ENCODE results near the gene PPP2R5D. TPM values are rescaled to one million over a fixed set of nuclear protein-coding genes. Genes with fewer than 3 reads are reported as not detected.

The PPP2R5D gene
- total and polyA plus RNA-seq, 9 of the 15 experiments (the other 6 are each of a cell fraction or from before 2014, with no cell fraction given): 1.3 to 96.1 (median 38.4) TPM

GRCh38 chr6:43013843-43014433, 29.6 kb downstream of the PPP2R5D start, which contains the start of the genes KLHDC3 and MEA1:
Gene KLHDC3, plus strand, starts transcription at chr6:43014249. Its CDS starts 2,944 bp downstream, at chr6:43017193.
Gene MEA1, minus strand, starts transcription at chr6:43013946. Its CDS starts 133 bp downstream, at chr6:43013813.
- under 1% methylated on average over 51 of the region's 51 CpGs for WGBS (ENCODE audit: insufficient coverage, low coverage, missing lambda C conversion rate)
- peaks cover 4% of the 10 kb centered on the region; the same call in 1 of the 2 replicates for H4K20me1 ChIP-seq (replicated peaks; ENCODE audit: control insufficient read depth, insufficient read depth, low read length)
- peak; percentile 97 to 100 (median 98) for DNase-seq (ENCODE audit: extremely low read depth in 1 of 4, low spot score in 3 of 4)
- peak within 1 kb of the TSS; percentile 100 for H3K4me2 ChIP-seq (ENCODE audit: insufficient read depth, low read length)
- CTCF ChIA-PET (ENCODE audit: low intra/inter-chr PET ratio): no interaction called here
- no TSS peak for BruUV-seq (replicated peaks)
- no peaks in the 10 kb centered on the region for H3K27me3 ChIP-seq (ENCODE audit: control insufficient read depth in 2 of 2, insufficient read depth in 2 of 2, low read length in 2 of 2)
- H3K27ac ChIP-seq (ENCODE audit: extremely low read depth, low read depth, low read length): peak within 1 kb of the TSS; percentile 81
- H3K9me1 ChIP-seq (ENCODE audit: control insufficient read depth, insufficient read depth, low read length): no peaks in the 10 kb centered on the region
- peak; percentile 100 for FAIRE-seq
- H2AFZ ChIP-seq (ENCODE audit: low read depth, low read length): peak within 1 kb of the TSS; percentile 82
- in situ Hi-C loops (cut with MboI): no loop called here
- peaks cover 34 to 41% of the 10 kb centered on the region in 2 experiments; a peak in 4 of 5 replicates for H3K4me1 ChIP-seq (replicated peaks in 1 of 2; ENCODE audit: control insufficient read depth in 2 of 2, insufficient read depth in 2 of 2, low read length in 2 of 2)
- intact Hi-C loops (cut with micrococcal nuclease): loop anchor here (1.0 to 2.0 kb wide), 3 partner anchors 35 to 85 kb away; partner anchors contain the start of genes CNPY3, KLC4, MRPL2 and PEX6
- peak; percentile 95 for ATAC-seq
- H3K36me3 ChIP-seq (ENCODE audit: control insufficient read depth, insufficient read depth, low read length): peaks cover 70% of the 10 kb centered on the region
- H3K79me2 ChIP-seq (ENCODE audit: control insufficient read depth, insufficient read depth, low read length): peaks cover 49% of the 10 kb centered on the region
- H3K9ac ChIP-seq (ENCODE audit: insufficient read depth in 1 of 2, low read depth in 2 of 2, low read length in 2 of 2): peak within 1 kb of the TSS; percentile 89 to 92
- peak within 1 kb of the TSS; percentile 79 for H3K4me3 ChIP-seq
- POLR2A ChIA-PET: interaction anchor here (0.6 to 3.9 kb wide), 27 partner anchors 10 to 1098 kb away, joined by 3 to 23 read pairs (median 4); partner anchors contain the start of genes CUL7, KLC4, MRPL2 and PEX6
- H3K9me3 ChIP-seq (replicated peaks; ENCODE audit: control insufficient read depth, insufficient read depth, low read depth, low read length): no peaks in the 10 kb centered on the region
- no peak for TF ChIP-seq CREBBP (IDR thresholded peaks at IDR 0.05; ENCODE audit: low read depth, low read length)
- TF ChIP-seq FOXJ3 (CRISPR knock-in tag; IDR thresholded peaks at IDR 0.05): no peak
- TF ChIP-seq, protein P1, sequence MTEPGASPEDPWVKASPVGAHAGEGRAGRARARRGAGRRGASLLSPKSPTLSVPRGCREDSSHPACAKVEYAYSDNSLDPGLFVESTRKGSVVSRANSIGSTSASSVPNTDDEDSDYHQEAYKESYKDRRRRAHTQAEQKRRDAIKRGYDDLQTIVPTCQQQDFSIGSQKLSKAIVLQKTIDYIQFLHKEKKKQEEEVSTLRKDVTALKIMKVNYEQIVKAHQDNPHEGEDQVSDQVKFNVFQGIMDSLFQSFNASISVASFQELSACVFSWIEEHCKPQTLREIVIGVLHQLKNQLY (CRISPR knock-in tag; conservative IDR thresholded peaks at IDR 0.05): no peak; a peak in 1 of 4 replicates
- peak; percentile 71; the same call in 1 of the 2 replicates for TF ChIP-seq E2F3 (CRISPR knock-in tag; IDR thresholded peaks at IDR 0.05)
- TF ChIP-seq HNRNPLL (IDR thresholded peaks at IDR 0.05; ENCODE audit: low read depth, low read length, poor library complexity, severe bottlenecking): no peak
- TF ChIP-seq EWSR1 (IDR thresholded peaks at IDR 0.05; ENCODE audit: borderline replicate concordance, low read depth, partially characterized antibody): no peak
- peak in 1 of 2 experiments; percentile 98; a peak in 2 of 4 replicates for TF ChIP-seq HDAC1 (IDR thresholded peaks at IDR 0.05)
- TF ChIP-seq, protein P2, sequence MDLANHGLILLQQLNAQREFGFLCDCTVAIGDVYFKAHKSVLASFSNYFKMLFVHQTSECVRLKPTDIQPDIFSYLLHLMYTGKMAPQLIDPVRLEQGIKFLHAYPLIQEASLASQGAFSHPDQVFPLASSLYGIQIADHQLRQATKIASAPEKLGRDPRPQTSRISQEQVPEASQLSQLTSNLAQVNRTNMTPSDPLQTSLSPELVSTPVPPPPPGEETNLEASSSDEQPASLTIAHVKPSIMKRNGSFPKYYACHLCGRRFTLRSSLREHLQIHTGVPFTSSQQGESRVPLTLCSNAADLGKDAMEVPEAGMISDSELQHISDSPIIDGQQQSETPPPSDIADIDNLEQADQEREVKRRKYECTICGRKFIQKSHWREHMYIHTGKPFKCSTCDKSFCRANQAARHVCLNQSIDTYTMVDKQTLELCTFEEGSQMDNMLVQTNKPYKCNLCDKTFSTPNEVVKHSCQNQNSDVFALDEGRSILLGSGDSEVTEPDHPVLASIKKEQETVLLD (IDR thresholded peaks at IDR 0.05): 0 out of 2 replicates have a peak, but pooled peaks have one; percentile 55
- peak; percentile 91 for TF ChIP-seq CREB1 (IDR thresholded peaks at IDR 0.05)
- peak; percentile 91 for TF ChIP-seq CREB1 (CRISPR knock-in tag; IDR thresholded peaks at IDR 0.05)
- no peak; the same call in 1 of the 2 replicates for TF ChIP-seq NCOR1 (IDR thresholded peaks at IDR 0.05)
- TF ChIP-seq HMGN3 (IDR thresholded peaks at IDR 0.05; ENCODE audit: borderline replicate concordance, extremely low read depth, insufficient read length, low read depth, low read length): no peak
- no peak for TF ChIP-seq MTF1 (CRISPR knock-in tag; IDR thresholded peaks at IDR 0.05; ENCODE audit: borderline replicate concordance)
- no peak for TF ChIP-seq ASH1L (IDR thresholded peaks at IDR 0.05; ENCODE audit: borderline replicate concordance, low read depth, partially characterized antibody)
- no peak for TF ChIP-seq ZNF174 (CRISPR knock-in tag; IDR thresholded peaks at IDR 0.05)
- TF ChIP-seq ZNF511 (CRISPR knock-in tag; IDR thresholded peaks at IDR 0.05): 0 out of 2 replicates have a peak, but pooled peaks have one; percentile 14
- no peak for TF ChIP-seq SNRNP70 (optimal IDR thresholded peaks at IDR 0.05; ENCODE audit: low read depth, low read length)
- no peak for TF ChIP-seq HDGF (IDR thresholded peaks at IDR 0.05)
- no peak for TF ChIP-seq ZFP30 (CRISPR knock-in tag; IDR thresholded peaks at IDR 0.05; ENCODE audit: borderline replicate concordance)
- TF ChIP-seq PHF20 (IDR thresholded peaks at IDR 0.05; ENCODE audit: partially characterized antibody): peak; percentile 24
- no peak for TF ChIP-seq SRSF1 (IDR thresholded peaks at IDR 0.05; ENCODE audit: low read depth, low read length)

All from K562 (cell line).